GM23338 (cell line): ENCODE data around the gene SGCD.

ENCODE experiments used
- EZH2 ChIP-seq: fragments of 200-600 bp; sonication (generic); IDR thresholded peaks from one replicate; pipeline ENCODE4 v1.8.0; 2017; ENCODE audit warnings: antibody characterized with exemption, mild to moderate bottlenecking, low read depth; ENCODE audit not compliant: unreplicated experiment
- EZH2phosphoT487 ChIP-seq: fragments of 200-600 bp; sonication (generic); IDR thresholded peaks from one replicate; pipeline ENCODE4 v1.8.1; 2018; ENCODE audit warnings: antibody characterized with exemption; ENCODE audit not compliant: unreplicated experiment
- JUNB ChIP-seq: IDR thresholded peaks from one replicate; pipeline ENCODE4 v1.6.1; 2016; ENCODE audit warnings: antibody characterized with exemption; ENCODE audit not compliant: unreplicated experiment
- POLR2AphosphoS5 ChIP-seq: IDR thresholded peaks from 2 replicates; pipeline ENCODE4 v1.6.1; 2016; ENCODE audit warnings: antibody characterized with exemption, low read depth
- TF ChIP-seq, protein P1 (sequence below), 2 experiments: fragments of 200-600 bp in 1 of 2; sonication (generic) in 1 of 2; conservative IDR thresholded peaks; 2 replicates each; pipeline versions ENCODE4 v1.5.1 to v1.6.1; 2016 to 2017; ENCODE audit warnings: antibody characterized with exemption in 2 of 2, low read depth in 2 of 2, mild to moderate bottlenecking in 2 of 2, moderate library complexity in 1 of 2
- TF ChIP-seq, protein P2 (sequence below): fragments of 250-450 bp; sonication (Bioruptor Pico); IDR thresholded peaks from 2 replicates; pipeline ENCODE4 v1.5.0; 2020; ENCODE audit warnings: mild to moderate bottlenecking, moderate library complexity
- TF ChIP-seq, protein P3 (sequence below): IDR thresholded peaks from one replicate; pipeline ENCODE4 v1.6.1; 2018; ENCODE audit warnings: antibody characterized with exemption; ENCODE audit not compliant: unreplicated experiment
- TF ChIP-seq, protein P4 (sequence below): IDR thresholded peaks from 2 replicates; pipeline ENCODE4 v1.6.1; 2016; ENCODE audit warnings: antibody characterized with exemption

DNA sequence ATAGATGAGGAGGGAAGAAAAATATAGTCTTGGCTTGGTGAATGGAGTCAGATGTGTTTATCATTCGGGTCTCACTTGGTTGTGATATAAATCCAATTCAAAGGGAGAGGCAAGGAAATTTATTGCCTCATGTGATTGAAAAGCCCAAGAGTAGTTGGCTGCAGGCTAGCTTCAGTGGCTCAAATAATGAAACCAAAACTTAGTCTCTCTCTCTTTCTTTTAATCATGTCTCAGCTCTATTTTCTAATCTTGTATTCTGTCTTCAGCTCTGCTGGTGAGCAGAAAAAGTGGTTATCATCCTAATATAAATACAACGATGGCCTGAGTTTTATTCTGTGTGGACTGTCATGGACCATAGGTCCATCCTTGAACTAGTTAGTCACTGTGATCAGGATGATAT, 288.9 kb downstream of the SGCD start:
- TF ChIP-seq, protein P1, sequence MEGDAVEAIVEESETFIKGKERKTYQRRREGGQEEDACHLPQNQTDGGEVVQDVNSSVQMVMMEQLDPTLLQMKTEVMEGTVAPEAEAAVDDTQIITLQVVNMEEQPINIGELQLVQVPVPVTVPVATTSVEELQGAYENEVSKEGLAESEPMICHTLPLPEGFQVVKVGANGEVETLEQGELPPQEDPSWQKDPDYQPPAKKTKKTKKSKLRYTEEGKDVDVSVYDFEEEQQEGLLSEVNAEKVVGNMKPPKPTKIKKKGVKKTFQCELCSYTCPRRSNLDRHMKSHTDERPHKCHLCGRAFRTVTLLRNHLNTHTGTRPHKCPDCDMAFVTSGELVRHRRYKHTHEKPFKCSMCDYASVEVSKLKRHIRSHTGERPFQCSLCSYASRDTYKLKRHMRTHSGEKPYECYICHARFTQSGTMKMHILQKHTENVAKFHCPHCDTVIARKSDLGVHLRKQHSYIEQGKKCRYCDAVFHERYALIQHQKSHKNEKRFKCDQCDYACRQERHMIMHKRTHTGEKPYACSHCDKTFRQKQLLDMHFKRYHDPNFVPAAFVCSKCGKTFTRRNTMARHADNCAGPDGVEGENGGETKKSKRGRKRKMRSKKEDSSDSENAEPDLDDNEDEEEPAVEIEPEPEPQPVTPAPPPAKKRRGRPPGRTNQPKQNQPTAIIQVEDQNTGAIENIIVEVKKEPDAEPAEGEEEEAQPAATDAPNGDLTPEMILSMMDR (conservative IDR thresholded peaks at IDR 0.05; ENCODE audit: low read depth in 2 of 2) = no peak
- TF ChIP-seq JUNB (no peak), EZH2phosphoT487 (no peak), EZH2 (no peak), POLR2AphosphoS5 (no peak)
- TF ChIP-seq, protein P2, sequence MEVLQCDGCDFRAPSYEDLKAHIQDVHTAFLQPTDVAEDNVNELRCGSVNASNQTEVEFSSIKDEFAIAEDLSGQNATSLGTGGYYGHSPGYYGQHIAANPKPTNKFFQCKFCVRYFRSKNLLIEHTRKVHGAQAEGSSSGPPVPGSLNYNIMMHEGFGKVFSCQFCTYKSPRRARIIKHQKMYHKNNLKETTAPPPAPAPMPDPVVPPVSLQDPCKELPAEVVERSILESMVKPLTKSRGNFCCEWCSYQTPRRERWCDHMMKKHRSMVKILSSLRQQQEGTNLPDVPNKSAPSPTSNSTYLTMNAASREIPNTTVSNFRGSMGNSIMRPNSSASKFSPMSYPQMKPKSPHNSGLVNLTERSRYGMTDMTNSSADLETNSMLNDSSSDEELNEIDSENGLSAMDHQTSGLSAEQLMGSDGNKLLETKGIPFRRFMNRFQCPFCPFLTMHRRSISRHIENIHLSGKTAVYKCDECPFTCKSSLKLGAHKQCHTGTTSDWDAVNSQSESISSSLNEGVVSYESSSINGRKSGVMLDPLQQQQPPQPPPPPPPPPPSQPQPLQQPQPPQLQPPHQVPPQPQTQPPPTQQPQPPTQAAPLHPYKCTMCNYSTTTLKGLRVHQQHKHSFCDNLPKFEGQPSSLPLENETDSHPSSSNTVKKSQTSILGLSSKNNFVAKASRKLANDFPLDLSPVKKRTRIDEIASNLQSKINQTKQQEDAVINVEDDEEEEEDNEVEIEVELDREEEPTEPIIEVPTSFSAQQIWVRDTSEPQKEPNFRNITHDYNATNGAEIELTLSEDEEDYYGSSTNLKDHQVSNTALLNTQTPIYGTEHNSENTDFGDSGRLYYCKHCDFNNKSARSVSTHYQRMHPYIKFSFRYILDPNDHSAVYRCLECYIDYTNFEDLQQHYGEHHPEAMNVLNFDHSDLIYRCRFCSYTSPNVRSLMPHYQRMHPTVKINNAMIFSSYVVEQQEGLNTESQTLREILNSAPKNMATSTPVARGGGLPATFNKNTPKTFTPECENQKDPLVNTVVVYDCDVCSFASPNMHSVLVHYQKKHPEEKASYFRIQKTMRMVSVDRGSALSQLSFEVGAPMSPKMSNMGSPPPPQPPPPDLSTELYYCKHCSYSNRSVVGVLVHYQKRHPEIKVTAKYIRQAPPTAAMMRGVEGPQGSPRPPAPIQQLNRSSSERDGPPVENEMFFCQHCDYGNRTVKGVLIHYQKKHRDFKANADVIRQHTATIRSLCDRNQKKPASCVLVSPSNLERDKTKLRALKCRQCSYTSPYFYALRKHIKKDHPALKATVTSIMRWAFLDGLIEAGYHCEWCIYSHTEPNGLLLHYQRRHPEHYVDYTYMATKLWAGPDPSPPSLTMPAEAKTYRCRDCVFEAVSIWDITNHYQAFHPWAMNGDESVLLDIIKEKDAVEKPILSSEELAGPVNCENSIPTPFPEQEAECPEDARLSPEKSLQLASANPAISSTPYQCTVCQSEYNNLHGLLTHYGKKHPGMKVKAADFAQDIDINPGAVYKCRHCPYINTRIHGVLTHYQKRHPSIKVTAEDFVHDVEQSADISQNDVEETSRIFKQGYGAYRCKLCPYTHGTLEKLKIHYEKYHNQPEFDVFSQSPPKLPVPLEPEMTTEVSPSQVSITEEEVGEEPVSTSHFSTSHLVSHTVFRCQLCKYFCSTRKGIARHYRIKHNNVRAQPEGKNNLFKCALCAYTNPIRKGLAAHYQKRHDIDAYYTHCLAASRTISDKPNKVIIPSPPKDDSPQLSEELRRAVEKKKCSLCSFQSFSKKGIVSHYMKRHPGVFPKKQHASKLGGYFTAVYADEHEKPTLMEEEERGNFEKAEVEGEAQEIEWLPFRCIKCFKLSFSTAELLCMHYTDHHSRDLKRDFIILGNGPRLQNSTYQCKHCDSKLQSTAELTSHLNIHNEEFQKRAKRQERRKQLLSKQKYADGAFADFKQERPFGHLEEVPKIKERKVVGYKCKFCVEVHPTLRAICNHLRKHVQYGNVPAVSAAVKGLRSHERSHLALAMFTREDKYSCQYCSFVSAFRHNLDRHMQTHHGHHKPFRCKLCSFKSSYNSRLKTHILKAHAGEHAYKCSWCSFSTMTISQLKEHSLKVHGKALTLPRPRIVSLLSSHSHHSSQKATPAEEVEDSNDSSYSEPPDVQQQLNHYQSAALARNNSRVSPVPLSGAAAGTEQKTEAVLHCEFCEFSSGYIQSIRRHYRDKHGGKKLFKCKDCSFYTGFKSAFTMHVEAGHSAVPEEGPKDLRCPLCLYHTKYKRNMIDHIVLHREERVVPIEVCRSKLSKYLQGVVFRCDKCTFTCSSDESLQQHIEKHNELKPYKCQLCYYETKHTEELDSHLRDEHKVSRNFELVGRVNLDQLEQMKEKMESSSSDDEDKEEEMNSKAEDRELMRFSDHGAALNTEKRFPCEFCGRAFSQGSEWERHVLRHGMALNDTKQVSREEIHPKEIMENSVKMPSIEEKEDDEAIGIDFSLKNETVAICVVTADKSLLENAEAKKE (CRISPR knock-in tag) = no peak
- TF ChIP-seq, protein P3, sequence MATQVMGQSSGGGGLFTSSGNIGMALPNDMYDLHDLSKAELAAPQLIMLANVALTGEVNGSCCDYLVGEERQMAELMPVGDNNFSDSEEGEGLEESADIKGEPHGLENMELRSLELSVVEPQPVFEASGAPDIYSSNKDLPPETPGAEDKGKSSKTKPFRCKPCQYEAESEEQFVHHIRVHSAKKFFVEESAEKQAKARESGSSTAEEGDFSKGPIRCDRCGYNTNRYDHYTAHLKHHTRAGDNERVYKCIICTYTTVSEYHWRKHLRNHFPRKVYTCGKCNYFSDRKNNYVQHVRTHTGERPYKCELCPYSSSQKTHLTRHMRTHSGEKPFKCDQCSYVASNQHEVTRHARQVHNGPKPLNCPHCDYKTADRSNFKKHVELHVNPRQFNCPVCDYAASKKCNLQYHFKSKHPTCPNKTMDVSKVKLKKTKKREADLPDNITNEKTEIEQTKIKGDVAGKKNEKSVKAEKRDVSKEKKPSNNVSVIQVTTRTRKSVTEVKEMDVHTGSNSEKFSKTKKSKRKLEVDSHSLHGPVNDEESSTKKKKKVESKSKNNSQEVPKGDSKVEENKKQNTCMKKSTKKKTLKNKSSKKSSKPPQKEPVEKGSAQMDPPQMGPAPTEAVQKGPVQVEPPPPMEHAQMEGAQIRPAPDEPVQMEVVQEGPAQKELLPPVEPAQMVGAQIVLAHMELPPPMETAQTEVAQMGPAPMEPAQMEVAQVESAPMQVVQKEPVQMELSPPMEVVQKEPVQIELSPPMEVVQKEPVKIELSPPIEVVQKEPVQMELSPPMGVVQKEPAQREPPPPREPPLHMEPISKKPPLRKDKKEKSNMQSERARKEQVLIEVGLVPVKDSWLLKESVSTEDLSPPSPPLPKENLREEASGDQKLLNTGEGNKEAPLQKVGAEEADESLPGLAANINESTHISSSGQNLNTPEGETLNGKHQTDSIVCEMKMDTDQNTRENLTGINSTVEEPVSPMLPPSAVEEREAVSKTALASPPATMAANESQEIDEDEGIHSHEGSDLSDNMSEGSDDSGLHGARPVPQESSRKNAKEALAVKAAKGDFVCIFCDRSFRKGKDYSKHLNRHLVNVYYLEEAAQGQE = no peak
- TF ChIP-seq, protein P4, sequence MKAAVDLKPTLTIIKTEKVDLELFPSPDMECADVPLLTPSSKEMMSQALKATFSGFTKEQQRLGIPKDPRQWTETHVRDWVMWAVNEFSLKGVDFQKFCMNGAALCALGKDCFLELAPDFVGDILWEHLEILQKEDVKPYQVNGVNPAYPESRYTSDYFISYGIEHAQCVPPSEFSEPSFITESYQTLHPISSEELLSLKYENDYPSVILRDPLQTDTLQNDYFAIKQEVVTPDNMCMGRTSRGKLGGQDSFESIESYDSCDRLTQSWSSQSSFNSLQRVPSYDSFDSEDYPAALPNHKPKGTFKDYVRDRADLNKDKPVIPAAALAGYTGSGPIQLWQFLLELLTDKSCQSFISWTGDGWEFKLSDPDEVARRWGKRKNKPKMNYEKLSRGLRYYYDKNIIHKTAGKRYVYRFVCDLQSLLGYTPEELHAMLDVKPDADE = no peak
